Activated T-cell treated with anti-CD3 and anti-CD28 coated beads for 48 hours (primary cell): Measurements from ENCODE around the gene TMPO.
"Not testable (repeated sequence)": the region's sequence is repeated elsewhere in the genome, so short reads cannot be mapped to it uniquely, and the experiment has no call there.

Experiments
- DNase-seq: peaks from one replicate; pipeline ENCODE4 v3.0.0-alpha.2; 2020; ENCODE audit warnings: low read depth

The TMPO gene, protein sequence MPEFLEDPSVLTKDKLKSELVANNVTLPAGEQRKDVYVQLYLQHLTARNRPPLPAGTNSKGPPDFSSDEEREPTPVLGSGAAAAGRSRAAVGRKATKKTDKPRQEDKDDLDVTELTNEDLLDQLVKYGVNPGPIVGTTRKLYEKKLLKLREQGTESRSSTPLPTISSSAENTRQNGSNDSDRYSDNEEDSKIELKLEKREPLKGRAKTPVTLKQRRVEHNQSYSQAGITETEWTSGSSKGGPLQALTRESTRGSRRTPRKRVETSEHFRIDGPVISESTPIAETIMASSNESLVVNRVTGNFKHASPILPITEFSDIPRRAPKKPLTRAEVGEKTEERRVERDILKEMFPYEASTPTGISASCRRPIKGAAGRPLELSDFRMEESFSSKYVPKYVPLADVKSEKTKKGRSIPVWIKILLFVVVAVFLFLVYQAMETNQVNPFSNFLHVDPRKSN

DNA sequence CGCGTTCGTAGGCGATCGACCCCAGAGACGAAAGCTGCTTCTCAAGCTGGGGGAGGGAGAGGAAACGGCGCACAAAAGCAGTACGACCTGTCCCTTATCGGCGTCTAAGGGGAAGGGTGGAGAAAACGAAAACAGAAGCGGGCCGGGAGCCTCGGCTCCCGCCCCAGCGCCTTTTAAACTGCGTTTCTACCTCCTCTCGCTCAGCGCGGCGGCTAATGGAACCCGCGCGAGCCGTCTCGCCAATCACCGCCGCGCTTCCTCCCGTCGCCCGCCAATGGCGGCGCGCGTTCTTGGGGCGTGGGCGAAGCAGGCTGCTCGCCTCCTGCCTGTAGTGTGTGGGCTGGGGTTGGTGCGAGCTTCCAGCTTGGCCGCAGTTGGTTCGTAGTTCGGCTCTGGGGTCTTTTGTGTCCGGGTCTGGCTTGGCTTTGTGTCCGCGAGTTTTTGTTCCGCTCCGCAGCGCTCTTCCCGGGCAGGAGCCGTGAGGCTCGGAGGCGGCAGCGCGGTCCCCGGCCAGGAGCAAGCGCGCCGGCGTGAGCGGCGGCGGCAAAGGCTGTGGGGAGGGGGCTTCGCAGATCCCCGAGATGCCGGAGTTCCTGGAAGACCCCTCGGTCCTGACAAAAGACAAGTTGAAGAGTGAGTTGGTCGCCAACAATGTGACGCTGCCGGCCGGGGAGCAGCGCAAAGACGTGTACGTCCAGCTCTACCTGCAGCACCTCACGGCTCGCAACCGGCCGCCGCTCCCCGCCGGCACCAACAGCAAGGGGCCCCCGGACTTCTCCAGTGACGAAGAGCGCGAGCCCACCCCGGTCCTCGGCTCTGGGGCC, at the start of gene TMPO:
Gene TMPO (plus strand): TSS at position 304 of the 824 bp plus-strand sequence. CDS start 278 bp downstream, at position 582.
- peak; percentile 98 for DNase-seq

DNA sequence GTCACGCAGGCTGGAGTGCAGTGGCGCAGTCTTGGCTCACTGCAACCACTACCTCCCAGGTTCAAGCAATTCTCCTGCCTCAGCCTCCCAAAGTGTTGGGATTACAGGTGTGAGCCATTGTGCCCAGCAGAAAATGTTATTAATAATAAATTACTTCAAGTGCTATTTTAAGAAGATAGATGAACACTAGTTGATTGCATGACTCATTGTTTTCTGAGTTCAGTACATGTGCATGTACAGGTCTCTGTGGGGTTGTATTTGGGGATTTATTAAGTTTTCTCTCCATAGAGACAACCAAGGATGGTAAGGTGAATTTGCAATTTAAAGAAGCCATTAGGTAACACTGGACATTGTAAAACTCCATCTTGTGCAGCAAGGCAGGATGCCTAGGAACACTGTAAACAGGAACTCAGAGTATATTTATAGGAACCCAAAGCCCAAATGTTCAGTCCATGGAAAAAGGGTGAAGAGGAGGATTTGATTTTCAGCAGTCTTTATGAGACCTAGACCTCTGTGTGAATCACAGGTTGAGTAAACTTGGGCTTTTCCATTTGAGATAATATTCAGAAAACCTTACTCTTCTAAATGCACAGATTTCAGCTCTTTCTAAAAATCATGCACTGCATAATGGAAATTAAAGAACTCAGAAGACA, 49.3 kb upstream of the TMPO start:
- DNase-seq = no peak

DNA sequence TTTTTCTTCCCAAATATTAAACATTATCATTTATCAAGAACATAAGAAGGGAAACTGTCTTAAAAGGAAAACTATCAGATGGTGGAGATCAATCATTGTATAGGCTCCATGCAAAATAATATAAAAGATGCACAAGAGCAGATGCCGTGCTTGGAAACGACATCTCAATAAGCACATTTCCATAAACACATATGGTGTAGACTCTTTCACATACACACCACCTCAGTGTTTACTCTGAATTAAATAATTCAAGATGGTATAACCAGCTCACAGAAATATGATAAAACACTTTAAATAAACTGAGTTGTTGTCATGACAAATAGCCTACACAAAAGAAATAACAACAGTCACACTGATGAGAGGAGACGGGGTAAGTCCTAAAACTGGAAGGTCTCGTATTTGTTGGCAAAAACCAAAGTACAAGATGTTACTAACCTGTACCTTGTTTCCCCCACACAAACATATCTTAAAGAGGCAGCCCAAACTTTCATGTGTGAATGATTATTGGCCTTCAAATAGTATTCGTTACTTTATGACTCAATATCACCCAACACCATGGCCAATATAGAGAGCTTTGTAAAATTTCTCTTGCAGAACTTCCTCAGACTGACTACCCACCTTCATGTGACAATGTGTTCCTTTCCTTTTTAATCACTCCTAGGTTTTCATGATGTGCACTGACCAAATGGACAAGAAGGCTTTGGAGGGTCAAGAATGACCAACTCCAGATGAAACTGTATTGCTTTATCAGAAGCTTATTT, 48.6 kb upstream of the TMPO start:
- DNase-seq = no peak

DNA sequence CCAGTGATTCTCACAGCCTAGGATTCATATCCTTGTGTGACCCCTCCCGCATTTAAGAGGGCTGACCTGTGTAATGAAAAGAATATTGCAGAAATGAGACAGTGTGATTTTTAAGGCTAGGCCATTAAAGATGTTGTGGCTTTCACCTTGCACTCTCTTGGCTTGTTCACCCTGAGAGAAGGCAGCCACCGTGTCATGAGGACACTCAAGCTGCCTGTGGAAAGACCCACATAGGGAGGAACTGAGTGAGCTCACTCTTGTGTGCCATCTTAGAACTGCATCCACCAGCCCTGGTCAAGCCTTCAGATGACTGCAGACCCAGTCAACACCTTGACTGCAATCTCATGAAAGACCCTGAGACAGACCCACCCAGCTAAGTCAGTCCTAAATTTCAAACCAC, 46.3 kb upstream of the TMPO start:
- DNase-seq = no peak

DNA sequence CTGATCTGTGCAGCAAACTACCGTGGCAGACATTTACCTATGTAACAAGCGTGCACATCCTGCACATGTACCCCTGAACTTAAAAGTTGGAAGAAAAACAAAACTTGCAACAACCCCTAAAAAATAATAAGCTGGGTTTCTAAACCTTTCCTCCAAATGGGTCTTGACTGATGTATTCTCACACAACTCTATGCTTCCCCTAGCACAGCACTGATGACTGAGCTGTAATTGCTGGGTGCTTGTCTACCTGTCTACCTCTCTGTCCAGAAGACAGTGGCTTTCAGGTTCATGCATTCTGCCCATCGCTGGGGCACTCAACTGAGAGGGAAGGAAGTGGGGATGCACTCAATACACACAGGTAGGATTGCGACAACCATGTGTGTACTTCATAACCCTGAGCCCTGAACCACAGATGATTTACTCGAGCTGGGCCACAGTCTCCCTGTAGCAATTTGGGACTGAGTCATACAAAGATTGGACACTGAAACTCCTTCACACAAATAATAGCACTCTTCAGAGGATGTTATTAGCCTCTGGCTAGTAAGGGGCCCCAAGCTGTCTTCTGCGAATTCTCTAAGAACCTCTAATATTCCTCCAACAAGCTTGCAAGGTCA, 44.8 kb upstream of the TMPO start:
- no peak for DNase-seq

DNA sequence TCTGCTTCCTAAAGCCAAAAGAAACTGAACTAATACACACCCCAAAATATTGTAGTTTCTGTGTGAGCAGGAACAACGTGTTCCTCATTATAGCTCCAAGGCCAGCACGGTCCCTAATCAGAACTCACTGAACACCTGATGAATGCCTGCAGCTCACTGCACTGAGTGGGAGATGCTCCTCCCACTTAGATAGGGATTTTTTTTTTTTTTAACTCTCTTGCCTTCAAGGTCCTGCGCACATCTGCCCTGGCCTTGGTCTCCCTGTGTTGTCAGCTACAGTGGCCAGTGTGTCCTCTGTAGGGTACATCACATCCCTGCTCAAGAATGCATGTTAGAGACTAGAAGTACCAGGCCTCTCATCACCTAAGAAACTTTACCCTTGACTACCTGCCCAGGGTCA, 44.3 kb upstream of the TMPO start:
- no peak for DNase-seq

DNA sequence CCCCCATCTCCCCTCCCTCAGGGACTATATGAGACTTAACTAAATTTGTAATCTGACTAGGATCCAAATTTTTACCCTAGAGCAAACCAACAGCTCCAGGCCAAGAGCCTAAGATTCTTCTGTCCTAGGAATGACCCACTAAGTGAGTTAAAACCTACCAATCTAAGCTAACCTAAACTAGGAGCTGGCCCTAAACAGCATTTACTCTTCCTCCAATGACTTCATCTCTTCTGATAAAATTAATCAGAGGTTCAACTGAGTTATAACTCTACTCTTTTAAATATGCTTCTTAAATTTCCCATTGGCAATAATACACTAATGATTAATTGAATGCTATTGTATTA, 39.9 kb upstream of the TMPO start:
- DNase-seq = no peak

DNA sequence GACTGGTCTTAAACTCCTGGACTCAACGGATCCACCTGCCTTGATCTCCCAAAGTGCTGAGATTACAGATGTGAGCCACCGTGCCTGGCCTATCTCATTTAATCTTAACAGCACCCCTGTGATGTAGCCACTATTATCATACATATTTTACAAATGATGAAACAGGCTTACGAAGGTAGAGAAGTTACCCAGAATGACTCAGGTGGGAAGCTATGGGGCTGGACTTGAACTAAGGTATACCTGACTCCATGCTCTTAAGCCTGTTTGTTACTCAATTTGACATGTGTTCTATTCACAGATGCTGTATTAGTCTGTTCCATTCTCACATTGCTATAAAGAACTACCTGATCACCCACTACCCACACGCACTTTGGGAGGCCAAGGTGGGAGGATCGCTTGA, 36.8 kb upstream of the TMPO start:
- no peak for DNase-seq

DNA sequence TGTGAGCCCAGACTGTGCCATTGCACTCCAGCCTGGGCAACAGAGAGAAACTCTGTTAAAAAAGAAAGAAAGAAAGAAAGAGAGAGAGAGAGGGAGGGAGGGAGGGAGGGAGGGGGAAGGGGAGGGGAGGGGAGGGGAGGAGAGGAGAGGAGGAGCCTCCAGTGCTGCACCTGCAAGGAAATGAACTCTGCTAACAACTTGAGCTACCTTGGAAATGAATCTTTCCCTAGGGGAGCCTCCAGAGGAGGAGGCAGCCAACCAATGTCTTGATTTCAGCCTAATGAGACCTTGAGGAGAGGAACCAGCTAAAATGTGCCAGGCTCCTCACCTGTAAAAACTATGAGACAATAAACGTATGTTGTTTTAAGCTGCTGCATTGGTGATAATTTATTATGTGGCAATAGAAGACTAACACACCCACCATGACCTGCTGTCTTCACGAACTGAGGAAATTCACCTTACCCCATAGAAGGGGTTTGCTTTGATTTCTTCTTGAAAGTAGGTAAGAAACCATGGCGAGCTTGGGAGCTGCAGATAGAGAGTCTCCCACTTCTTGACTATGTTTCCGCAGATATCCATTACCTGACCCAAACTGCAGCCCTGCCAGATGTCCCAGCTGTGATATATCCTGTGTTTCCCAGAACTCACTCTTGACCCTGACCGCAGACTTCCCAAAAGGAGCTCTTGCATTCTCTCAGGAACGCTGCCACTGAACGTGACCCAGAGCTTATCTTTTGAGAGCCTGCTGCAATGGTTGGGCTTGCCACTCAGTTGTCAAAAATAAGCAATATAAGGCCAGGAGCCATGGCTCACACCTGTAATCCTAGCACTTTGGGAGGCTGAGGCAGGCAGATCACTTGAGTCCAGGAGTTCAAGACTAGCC, 31.5 kb upstream of the TMPO start:
- DNase-seq = no peak

DNA sequence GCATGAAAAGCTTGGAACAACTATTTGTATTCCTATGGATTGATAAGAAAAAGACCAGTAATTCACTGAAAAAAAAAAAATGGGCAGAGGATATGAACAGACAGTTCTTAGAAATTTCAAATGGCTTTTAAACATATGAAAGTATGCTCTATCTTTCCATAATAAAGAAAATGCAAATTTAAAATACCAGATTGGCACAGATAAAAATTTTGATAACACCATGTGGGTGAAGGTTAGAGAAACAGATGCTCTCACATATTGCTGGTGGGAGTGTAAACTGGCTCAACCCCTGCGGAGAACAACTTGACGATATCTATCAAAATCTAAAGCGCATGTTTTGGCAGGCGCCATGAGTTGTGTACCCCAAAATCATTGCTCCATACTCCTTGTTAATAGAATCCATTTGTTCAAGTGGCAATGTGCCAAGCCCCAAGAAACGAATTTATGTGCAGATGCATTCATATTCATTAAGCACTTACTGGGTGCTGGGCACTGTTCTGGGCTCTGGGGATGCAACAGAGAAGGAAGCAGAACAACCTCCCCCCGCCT, 29.5 kb upstream of the TMPO start:
- DNase-seq = no peak

DNA sequence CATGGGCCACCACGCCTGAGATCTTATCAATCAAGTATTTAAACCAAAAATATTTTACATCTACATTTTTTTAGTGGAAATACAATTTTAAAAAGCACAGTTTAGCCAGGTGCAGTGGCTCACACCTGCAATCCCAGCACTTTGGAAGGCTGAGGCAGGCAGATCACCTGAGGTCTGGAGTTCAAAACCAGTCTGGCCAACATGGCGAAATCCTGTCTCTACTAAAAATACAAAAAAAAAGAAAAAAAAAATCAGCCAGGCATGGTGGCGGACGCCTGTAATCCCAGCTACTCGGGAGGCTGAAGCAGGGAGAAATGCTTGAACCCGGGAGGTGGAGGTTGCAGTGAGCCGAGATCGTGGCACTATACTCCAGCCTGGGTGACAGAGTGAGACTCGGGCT, 27.0 kb upstream of the TMPO start:
- DNase-seq = not testable (repeated sequence)

DNA sequence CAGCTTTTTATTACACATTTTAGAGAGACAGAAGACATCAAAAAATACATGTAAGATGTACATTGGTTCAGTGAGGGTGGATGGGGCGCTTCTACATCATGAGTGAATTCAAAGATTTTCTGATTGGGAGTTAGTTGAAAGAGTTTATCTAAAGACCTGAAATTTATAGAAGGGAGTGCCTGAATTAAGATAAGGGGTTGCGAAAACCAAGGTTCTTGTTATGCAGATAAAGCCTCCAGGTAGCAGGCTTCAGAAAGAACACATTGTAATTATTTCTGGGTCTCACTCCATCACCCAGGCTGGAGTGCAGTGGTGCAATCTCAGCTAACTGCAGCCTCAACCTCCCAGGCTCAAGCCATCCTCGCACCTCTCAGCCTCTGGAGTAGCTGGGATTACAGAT, 26.2 kb upstream of the TMPO start:
- no peak for DNase-seq

DNA sequence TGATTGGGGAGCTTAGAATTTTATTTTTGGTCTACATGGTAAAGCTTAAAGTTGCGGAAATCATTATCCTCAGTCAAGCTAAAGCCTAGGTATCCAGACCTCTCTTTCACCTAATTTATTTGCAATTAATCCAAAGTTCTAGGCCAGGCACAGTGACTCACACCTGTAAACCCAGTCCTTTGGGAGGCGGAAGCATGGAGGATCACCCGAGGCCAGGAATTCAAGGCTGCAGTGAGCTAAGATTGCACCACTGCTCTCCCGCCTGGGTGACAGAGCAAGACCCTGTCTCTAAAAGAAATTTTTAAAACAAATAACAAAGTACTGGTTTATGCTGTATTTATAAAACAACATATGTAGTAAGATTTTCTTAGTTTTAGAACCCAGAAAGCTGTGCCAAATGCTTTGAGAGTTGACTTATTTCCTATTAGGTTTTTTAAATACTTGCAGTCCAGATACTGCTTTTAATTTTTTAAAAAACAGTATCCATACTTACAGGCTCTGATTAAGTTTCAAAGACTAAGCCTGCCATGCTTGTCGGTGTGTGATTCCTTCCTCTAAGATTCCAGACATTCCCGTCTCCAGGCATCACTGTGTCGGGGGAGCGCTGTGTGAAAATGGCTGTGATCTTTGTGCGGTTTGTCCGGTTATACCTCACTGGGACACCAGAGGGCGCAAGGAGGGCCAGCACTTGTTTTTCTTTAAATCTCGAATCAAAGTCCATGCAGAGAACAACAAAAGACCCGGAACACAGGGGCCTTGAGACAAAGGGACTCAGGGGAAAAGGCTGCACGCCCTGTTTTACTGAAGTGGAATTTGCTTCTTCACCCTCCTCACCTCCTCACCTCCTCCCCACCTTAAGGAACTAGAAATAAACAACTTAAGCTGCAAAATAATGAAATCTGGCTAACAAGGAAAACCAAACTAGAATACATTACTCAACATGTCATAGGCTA, 24.6 kb upstream of the TMPO start:
- DNase-seq = peak; percentile 67

DNA sequence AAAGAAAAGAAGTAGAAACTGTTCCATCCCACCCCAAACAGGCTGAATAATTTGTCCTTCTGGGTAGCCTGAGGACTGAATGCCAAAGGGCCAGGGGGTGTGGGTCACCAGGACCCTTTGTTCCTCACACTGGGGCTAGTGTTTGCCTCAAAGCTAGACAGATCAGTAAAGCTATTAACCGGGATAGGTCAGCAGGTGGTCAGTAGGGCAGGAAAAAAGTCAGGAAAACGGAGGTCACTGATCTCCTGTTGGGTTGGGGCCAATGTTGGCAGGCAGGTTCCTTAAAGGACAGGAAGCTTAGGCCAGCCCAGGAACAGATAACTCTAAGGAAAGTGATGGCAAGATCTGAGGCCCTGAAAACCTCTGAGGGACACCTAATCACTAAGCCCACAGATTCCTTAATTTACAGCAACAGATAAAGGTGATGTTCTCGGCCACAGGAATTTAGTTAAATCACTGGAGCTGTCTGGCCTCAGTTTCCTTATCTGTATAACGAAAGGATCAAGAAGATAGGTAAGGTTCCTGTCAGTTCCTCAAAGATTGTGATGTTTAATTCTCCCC, 22.7 kb upstream of the TMPO start:
- no peak for DNase-seq

DNA sequence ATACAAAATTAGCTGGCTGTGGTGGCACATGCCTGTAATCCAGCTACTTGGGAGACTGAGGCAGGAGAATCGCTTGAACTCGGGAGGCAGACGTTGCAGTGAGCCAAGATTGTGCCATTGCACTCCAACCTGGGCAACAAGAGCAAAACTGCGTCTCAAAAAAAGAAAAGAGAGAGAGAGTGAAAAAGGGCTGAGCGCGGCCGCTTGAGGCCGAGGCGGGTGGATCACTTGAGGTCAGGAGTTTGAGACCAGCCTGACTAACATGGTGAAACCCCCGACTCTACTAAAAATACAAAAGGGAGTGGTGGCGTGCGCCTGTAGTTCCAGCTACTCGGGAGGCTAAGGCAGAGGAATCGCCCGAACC, 14.1 kb upstream of the TMPO start:
- DNase-seq = not testable (repeated sequence)

DNA sequence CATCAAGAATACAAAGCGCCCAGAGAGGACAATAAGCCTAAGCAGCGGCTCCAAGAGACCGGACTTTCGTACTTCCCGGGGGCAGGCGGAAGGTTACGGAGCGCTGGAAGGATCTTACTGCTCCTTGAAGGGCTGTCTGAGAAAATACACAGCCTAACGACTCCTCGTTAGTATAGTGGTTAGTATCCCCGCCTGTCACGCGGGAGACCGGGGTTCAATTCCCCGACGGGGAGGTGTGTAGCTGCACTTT, 12.1 kb upstream of the TMPO start:
- DNase-seq = peak; percentile 87

DNA sequence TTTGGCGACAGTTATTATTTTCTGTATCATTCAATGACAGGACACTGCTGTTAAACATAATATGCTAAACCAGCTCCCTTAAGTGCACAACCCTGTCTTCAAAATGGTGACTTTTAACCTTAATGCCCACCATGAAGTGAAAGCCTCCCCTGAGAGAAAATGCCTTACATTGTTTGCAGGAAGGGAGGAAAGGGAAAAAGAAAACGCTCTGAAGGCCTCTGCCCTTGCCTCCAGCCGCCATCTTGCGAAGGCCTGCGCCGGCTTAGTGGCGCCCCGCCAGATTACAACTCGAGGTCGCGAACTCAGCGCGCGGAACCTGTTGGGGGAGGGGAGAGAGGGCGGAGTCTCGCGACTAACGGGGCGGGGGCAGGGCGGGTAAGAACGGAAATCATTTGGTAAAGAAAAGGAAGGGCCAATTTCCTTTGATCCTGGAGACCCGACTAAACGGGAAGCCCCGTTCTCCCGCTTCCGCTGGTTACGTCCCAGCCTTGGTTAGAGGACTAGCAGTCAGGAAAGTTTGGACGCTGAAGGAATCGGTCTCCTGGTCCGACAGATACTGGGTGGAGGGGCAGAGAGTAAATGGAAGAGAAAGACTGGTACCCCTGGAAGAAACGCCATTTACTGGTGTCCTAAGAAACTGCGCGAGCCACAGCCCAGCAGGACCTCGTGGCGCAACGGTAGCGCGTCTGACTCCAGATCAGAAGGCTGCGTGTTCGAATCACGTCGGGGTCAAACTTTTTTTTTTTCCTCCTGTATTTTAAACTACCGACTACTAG, 11.6 kb upstream of the TMPO start:
- DNase-seq = peak; percentile 91

DNA sequence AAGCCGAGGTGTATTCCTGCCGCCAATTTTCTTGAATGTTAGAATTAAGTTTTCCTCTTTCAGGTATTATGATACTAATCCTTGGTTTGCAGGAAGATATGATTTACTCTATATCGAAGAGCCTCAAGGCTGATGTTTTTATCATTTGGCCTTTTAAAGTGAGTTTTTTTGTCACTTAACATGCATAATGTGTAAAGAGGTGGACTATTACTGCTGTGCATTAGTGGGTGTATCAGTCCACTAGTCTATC, 11.1 kb upstream of the TMPO start:
- DNase-seq = no peak

DNA sequence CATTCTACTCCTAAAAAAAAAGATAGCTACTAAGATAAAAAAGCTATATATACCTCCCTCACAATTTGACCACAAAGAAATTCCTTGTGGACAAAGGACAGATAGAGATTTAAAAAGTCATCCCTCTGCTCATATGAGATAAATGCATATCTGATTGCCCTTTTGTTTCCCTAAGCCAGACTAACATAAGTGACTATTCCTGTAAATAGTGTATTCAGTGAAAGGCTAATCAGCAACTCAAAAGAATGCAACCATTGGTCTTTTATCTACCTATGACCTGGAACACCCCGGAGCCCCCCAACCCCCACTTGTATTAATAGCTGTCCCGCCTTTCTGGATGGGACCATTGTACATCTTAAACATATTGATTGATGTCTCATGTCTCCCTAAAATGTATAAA, 6.3 kb upstream of the TMPO start:
- no peak for DNase-seq
